OCI-LY1 (cell line): Measurements from ENCODE around the gene FBXO10.
A peak's percentile ranks its signal among the peaks of the same experiment; 100 is the strongest.

Experiments used
- H2AFZ ChIP-seq: fragments of 200-600 bp; sonication (generic), shearing (Covaris generic); 2 replicates; pipeline ENCODE4 v1.6.0; 2014; ENCODE audit warnings: antibody characterized with exemption, mild to moderate bottlenecking, low read length
- H3F3A ChIP-seq: fragments of 200-600 bp; sonication (generic), shearing (Covaris generic); 2 replicates; pipeline ENCODE4 v1.6.0; 2014; ENCODE audit warnings: mild to moderate bottlenecking, antibody characterized with exemption, low read length, moderate library complexity; ENCODE audit not compliant: insufficient read depth
- H3K27ac ChIP-seq: fragments of 200-600 bp; sonication (generic); 2 replicates; pipeline ENCODE4 v1.5.1; 2014; ENCODE audit warnings: low read length, mixed run types, mild to moderate bottlenecking, low read depth; ENCODE audit not compliant: poor library complexity, severe bottlenecking
- H3K27me3 ChIP-seq: fragments of 200-600 bp; sonication (generic); 2 replicates; pipeline ENCODE4 v1.6.0; 2014; ENCODE audit warnings: antibody characterized with exemption, mild to moderate bottlenecking, low read length, moderate library complexity; ENCODE audit not compliant: insufficient read depth
- H3K36me3 ChIP-seq: fragments of 200-600 bp; sonication (generic); 2 replicates; pipeline ENCODE4 v1.6.1; 2014; ENCODE audit warnings: mild to moderate bottlenecking, antibody characterized with exemption, low read length, moderate library complexity, mixed read lengths; ENCODE audit not compliant: insufficient read depth
- H3K4me1 ChIP-seq: fragments of 200-600 bp; sonication (generic); 2 replicates; pipeline ENCODE4 v1.5.1; 2014; ENCODE audit warnings: mild to moderate bottlenecking, low read length, moderate library complexity; ENCODE audit not compliant: insufficient read depth, severe bottlenecking
- H3K4me2 ChIP-seq: fragments of 200-600 bp; sonication (generic), shearing (Covaris generic); 2 replicates; pipeline ENCODE4 v1.6.1; 2014; ENCODE audit warnings: low read length
- H3K4me3 ChIP-seq: fragments of 200-600 bp; sonication (generic); 2 replicates; pipeline ENCODE4 v1.5.1; 2014; ENCODE audit warnings: low read length, low read depth, mild to moderate bottlenecking, mixed read lengths; ENCODE audit not compliant: poor library complexity, severe bottlenecking
- H3K79me2 ChIP-seq: fragments of 200-600 bp; shearing (Covaris generic); 2 replicates; pipeline ENCODE4 v1.6.1; 2016; ENCODE audit warnings: mixed run types, low read length, mixed read lengths; ENCODE audit not compliant: insufficient read depth
- H3K9ac ChIP-seq: fragments of 200-600 bp; sonication (generic), shearing (Covaris generic); 2 replicates; pipeline ENCODE4 v1.6.1; 2014; ENCODE audit warnings: mild to moderate bottlenecking, low read length, mixed read lengths
- H3K9me2 ChIP-seq: fragments of 200-600 bp; sonication (generic), shearing (Covaris generic); 2 replicates; pipeline ENCODE4 v1.6.1; 2014; ENCODE audit warnings: low read depth, mild to moderate bottlenecking, low read length, mixed read lengths
- H3K9me3 ChIP-seq: fragments of 200-600 bp; shearing (Covaris generic); 2 replicates; pipeline ENCODE4 v1.6.1; 2014; ENCODE audit warnings: low read length, mixed read lengths
- H4K20me1 ChIP-seq: fragments of 200-600 bp; sonication (generic), shearing (Covaris generic); 2 replicates; pipeline ENCODE4 v1.6.0; 2016; ENCODE audit warnings: mild to moderate bottlenecking, low read length; ENCODE audit not compliant: insufficient read depth
- EZH2 ChIP-seq: fragments of 200-600 bp; sonication (generic), shearing (Covaris generic); IDR thresholded peaks from 2 replicates; pipeline ENCODE4 v1.8.0; 2017; ENCODE audit warnings: borderline replicate concordance, mixed run types, mild to moderate bottlenecking, antibody characterized with exemption, low read length, moderate library complexity, mixed read lengths
- TF ChIP-seq, protein P1 (sequence below): fragments of 200-600 bp; sonication (generic), shearing (Covaris generic); IDR thresholded peaks from 2 replicates; pipeline ENCODE4 v1.5.1; 2017; ENCODE audit warnings: mild to moderate bottlenecking, antibody characterized with exemption, low read length, moderate library complexity, mixed read lengths

FBXO10 gene

DNA sequence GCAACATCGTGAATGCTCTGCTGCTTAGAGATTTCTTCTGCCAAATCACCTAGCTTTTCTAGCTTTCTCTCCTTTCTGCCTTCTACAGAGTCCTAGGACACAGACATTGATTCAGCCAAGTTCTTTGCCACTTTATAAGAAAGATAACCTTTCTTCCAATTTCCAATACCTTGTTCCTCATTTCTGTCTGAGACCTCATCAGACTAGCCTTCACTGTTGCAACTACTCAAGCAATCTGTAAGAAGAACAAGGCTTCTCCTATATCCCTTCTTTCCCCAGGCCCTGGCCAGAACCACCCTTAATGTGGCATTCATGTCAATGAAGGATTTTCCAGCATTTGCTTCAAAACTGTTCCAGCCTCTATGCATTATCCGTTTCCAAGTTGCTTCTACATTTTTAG lies 24.3 kb downstream of the FBXO10 start:
- Histone ChIP-seq H4K20me1 (no peaks in the 10 kb centered on the region), H3K9me3 (no peaks in the 10 kb centered on the region), H3F3A (no peaks in the 10 kb centered on the region), H3K4me1 (peaks cover 17% of the 10 kb centered on the region), H3K4me3 (no peak overlapping the region), H3K27me3 (no peaks in the 10 kb centered on the region), H3K36me3 (peaks cover 12% of the 10 kb centered on the region), H3K9me2 (no peaks in the 10 kb centered on the region), H3K27ac (peak overlapping the region; percentile 5), H3K4me2 (no peak overlapping the region), H2AFZ (no peak overlapping the region), H3K79me2 (no peaks in the 10 kb centered on the region), H3K9ac (no peak overlapping the region)
- TF ChIP-seq EZH2 = no peak
- TF ChIP-seq, protein P1, sequence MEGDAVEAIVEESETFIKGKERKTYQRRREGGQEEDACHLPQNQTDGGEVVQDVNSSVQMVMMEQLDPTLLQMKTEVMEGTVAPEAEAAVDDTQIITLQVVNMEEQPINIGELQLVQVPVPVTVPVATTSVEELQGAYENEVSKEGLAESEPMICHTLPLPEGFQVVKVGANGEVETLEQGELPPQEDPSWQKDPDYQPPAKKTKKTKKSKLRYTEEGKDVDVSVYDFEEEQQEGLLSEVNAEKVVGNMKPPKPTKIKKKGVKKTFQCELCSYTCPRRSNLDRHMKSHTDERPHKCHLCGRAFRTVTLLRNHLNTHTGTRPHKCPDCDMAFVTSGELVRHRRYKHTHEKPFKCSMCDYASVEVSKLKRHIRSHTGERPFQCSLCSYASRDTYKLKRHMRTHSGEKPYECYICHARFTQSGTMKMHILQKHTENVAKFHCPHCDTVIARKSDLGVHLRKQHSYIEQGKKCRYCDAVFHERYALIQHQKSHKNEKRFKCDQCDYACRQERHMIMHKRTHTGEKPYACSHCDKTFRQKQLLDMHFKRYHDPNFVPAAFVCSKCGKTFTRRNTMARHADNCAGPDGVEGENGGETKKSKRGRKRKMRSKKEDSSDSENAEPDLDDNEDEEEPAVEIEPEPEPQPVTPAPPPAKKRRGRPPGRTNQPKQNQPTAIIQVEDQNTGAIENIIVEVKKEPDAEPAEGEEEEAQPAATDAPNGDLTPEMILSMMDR = no peak

DNA sequence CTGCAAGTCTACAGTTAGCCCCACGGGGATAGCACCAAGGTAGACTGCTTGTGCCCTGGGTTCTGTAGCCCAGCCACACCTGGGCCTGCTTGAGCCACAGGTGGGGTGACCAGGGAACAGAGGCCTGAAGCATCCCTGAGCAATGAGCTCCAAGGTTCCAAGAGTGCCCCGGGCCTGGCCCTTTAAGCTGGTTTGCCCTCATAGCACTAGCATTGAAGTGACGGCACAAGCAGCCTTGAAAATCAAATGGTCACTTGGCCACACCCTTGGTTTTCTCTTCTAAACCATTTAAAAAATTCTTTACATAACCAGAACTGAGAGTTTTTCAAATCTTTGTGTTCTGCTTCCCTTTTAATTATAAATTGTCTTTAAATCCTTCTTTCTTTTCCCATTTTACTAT lies 24.7 kb downstream of the FBXO10 start:
- no peak overlapping the region for H3K9ac ChIP-seq
- H3K4me2 ChIP-seq = no peak overlapping the region
- H3K4me1 ChIP-seq = peaks cover 17% of the 10 kb centered on the region
- H4K20me1 ChIP-seq = no peaks in the 10 kb centered on the region
- no peak overlapping the region for H2AFZ ChIP-seq
- H3K27ac ChIP-seq = peak overlapping the region; percentile 5
- H3F3A ChIP-seq = no peaks in the 10 kb centered on the region
- peaks cover 8% of the 10 kb centered on the region for H3K36me3 ChIP-seq
- H3K9me2 ChIP-seq = no peaks in the 10 kb centered on the region
- TF ChIP-seq, protein P1 = no peak
- TF ChIP-seq EZH2 = no peak
- no peaks in the 10 kb centered on the region for H3K27me3 ChIP-seq
- H3K9me3 ChIP-seq = no peaks in the 10 kb centered on the region
- no peak overlapping the region for H3K4me3 ChIP-seq
- no peaks in the 10 kb centered on the region for H3K79me2 ChIP-seq

GRCh38 chr9:37550781-37551180 lies 25.4 kb downstream of the FBXO10 start:
- Histone ChIP-seq H3K79me2 (no peaks in the 10 kb centered on the region), H3K4me2 (no peak overlapping the region), H3K27me3 (no peaks in the 10 kb centered on the region), H3K27ac (no peak overlapping the region), H3K4me1 (peaks cover 17% of the 10 kb centered on the region), H3F3A (no peaks in the 10 kb centered on the region), H4K20me1 (no peaks in the 10 kb centered on the region), H3K4me3 (no peak overlapping the region), H3K9ac (no peak overlapping the region), H3K9me3 (no peaks in the 10 kb centered on the region), H3K9me2 (no peaks in the 10 kb centered on the region), H2AFZ (no peak overlapping the region), H3K36me3 (peaks cover 12% of the 10 kb centered on the region)
- no peak for TF ChIP-seq EZH2
- TF ChIP-seq, protein P1 = no peak
